Measurements from ENCODE around the gene AGFG1.

The AGFG1 gene

DNA sequence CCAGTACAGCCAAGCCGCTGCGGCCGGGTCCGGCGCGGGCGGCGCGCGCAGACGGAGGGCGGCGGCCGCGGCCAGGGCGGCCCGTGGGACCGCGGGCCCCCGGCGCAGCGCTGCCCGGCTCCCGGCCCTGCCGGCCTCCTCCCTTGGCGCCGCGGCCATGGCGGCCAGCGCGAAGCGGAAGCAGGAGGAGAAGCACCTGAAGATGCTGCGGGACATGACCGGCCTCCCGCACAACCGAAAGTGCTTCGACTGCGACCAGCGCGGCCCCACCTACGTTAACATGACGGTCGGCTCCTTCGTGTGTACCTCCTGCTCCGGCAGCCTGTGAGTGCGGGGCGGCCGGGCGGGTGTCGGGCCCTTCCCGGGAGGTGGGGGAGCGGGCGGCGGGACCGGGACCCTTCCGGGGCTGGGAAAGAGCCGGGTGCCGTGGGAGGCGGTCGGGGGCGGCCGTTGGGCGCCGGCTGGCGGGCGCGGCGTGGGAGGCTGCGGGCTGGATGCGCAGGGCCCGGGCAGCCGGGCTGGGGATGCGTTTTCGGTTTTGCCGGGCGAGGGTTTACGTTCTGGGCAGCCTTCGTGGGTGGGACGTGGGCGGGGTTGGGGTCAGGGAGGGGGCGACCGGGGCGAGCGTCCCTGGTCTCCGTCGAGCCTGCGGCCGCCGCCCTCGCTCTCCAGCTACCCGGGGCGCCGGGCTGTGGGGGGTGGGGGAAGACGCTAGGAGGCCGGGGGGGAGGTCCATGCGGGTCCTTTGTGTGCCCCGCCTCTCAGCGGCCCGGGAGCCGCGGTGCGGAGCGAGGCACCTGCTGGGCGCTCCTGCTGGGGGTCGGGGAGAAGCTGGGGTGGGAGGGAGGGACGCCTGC is 537 bp downstream of the AGFG1 start:
- H3K27ac ChIP-seq: peak overlapping the region; percentile 87
- TF ChIP-seq, protein P1, sequence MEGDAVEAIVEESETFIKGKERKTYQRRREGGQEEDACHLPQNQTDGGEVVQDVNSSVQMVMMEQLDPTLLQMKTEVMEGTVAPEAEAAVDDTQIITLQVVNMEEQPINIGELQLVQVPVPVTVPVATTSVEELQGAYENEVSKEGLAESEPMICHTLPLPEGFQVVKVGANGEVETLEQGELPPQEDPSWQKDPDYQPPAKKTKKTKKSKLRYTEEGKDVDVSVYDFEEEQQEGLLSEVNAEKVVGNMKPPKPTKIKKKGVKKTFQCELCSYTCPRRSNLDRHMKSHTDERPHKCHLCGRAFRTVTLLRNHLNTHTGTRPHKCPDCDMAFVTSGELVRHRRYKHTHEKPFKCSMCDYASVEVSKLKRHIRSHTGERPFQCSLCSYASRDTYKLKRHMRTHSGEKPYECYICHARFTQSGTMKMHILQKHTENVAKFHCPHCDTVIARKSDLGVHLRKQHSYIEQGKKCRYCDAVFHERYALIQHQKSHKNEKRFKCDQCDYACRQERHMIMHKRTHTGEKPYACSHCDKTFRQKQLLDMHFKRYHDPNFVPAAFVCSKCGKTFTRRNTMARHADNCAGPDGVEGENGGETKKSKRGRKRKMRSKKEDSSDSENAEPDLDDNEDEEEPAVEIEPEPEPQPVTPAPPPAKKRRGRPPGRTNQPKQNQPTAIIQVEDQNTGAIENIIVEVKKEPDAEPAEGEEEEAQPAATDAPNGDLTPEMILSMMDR (conservative IDR thresholded peaks at IDR 0.05): peak; percentile 66; the same call in 1 of the 2 replicates

DNA sequence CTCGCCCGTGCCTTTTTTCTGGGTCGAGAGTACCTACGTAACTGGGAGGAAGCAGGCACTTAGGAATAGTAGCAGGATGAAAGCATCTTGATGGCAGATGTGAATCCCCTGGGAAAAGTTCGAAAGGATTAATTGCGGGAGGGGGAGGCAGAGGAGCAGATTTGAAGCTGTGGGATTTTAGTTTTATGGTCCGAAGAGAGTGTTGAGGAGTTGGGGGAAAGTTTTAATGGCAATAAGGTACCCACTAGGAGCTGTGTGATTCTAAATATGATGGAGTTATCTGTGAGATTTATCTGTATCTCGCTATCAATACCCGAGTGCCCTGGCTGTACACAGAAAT is 1.1 kb downstream of the AGFG1 start:
- peak overlapping the region; percentile 87 for H3K27ac ChIP-seq
- TF ChIP-seq, protein P1 (conservative IDR thresholded peaks at IDR 0.05): no peak

DNA sequence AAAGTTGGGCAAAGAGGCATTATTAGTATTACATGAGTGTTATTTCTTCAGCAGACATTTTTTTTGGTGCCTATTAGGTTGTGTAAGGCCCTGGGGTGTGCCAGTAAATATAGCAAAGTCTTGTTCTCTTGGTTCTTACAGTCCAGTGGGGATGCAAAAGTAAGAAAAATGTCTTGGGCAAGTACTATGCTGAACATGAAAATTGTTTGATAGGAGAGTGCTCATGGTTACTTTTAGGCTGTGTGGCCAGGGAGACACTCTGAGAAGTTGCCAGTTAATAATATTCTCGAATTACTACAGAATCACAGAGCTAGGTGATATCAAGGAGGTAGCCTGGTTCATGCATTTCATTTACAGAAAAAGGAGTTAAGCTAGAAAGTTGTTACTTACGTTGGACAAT is 1.9 kb downstream of the AGFG1 start:
- TF ChIP-seq, protein P1 (conservative IDR thresholded peaks at IDR 0.05): no peak
- H3K27ac ChIP-seq: peak overlapping the region; percentile 87; the same call in 1 of the 2 replicates

DNA sequence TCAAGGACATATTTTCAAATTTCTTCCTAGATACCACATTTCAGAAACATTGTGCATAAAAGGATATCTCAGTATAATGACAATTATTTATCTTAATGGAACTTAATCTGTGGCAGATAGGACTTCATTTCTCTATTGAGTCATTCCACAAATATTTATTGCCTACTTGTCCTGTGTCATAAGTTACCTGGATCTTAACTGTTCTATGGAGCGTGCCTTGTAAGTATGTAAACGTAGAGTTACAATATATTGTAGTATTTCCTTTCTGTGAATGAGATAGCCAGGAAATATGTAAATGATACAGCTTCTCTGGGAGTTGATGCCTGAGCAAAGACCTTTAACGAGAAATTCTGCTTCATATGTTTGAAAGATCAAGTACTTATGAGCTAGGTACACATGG is 2.5 kb downstream of the AGFG1 start:
- TF ChIP-seq, protein P1 (conservative IDR thresholded peaks at IDR 0.05): no peak
- H3K27ac ChIP-seq: no peak overlapping the region

DNA sequence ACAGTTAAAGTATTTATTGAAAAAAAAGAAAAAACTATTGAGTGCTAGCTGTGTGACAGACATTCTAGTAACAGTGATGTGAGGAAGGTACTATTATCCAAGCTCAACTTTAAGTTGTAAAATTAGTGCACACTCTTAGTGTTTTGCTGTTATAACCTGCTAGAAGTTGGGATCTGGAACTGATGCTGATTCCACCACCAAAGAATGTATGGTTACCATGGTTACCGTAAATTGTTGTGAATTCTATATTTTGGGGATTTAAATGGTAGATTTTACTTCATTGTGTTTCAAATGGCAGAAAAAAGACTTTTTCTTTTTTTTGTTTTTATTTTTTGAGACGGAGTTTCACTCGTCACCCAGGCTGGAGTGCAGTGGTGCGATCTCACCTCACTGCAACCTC is 5.3 kb downstream of the AGFG1 start:
- TF ChIP-seq, protein P1 (conservative IDR thresholded peaks at IDR 0.05): no peak
- H3K27ac ChIP-seq: no peak overlapping the region

DNA sequence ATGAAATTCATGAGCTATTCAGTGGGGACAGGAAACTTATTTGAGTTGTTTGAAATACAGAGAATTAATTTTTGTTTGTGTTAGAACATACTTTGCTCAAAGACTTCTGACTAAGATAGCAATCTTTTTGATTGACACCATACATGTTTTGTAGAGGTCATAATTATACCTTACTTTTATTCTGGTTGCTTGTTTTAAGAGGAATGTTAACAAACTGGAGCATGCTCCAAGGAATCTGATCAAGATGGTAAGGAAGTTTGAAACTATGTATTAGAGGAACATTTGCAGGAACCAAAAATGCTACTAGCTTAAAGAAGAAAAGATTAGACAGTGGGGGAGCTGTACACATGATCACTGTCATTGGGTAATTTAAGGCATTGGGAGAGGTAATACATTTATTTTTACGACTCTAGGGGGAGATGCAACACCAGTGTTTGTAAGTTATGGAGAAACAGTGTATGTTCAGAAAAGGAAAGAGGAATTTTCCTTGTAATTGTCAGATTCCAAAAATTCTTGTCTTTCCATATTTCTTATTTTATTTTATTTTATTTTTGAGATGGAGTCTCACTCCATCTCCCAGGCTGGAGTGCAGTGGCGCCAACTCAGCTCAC is 8.0 kb downstream of the AGFG1 start:
- TF ChIP-seq, protein P1 (conservative IDR thresholded peaks at IDR 0.05): peak; percentile 63
- peak overlapping the region; percentile 6; the same call in 1 of the 2 replicates for H3K27ac ChIP-seq

DNA sequence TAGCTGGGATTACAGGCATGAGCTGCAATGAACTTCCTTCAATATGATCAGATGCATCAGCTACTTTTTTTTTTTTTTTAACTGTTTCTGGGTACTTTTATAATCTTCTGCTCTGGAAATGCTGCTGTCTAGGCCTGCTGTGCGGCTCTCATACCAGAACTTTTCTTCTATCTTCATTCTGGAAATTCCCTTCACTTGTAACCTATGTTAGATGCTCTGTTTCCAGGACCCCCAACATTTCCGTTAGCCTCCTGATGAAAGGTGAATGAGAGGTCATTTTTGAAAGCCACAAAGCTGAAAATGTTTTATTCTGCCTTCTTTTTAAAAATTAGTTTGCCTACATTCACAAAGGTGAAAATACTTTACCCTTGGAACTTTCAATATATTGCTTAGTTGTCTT is 8.6 kb downstream of the AGFG1 start:
- peak overlapping the region; percentile 6; the same call in 1 of the 2 replicates for H3K27ac ChIP-seq
- TF ChIP-seq, protein P1 (conservative IDR thresholded peaks at IDR 0.05): no peak

Data from VCaP (cell line).